Neuronal stem cell (in vitro differentiated cells): ENCODE data around the gene PSMB7.

ENCODE experiments used
- DNase-seq: peaks from one replicate; pipeline ENCODE4 v3.0.0-alpha.2; 2013; ENCODE audit warnings: low spot score
- H2AFZ ChIP-seq: one replicate; pipeline ENCODE4 v1.6.1; 2013; ENCODE audit warnings: mild to moderate bottlenecking, low read length, inconsistent platforms
- H2AK5ac ChIP-seq: 2 replicates; pipeline ENCODE4 v1.6.1; 2013; ENCODE audit warnings: low read depth, mild to moderate bottlenecking, inconsistent platforms, low read length, moderate library complexity, mixed read lengths
- H2BK120ac ChIP-seq: 2 replicates; pipeline ENCODE4 v1.6.1; 2013; ENCODE audit warnings: low read depth, mild to moderate bottlenecking, inconsistent platforms, low read length, moderate library complexity, mixed read lengths
- H2BK12ac ChIP-seq: one replicate; pipeline ENCODE4 v1.6.1; 2013; ENCODE audit warnings: low read length, inconsistent platforms
- H2BK15ac ChIP-seq: 2 replicates; pipeline ENCODE4 v1.6.1; 2013; ENCODE audit warnings: mild to moderate bottlenecking, low read length, inconsistent platforms, mixed read lengths
- H2BK5ac ChIP-seq: one replicate; pipeline ENCODE4 v1.6.1; 2013; ENCODE audit warnings: inconsistent platforms, mild to moderate bottlenecking, low read length, moderate library complexity
- H3K14ac ChIP-seq: one replicate; pipeline ENCODE4 v1.6.1; 2013; ENCODE audit warnings: low read length, inconsistent platforms
- H3K18ac ChIP-seq: 2 replicates; pipeline ENCODE4 v1.6.1; 2013; ENCODE audit warnings: low read length, inconsistent platforms
- H3K23ac ChIP-seq: 2 replicates; pipeline ENCODE4 v1.6.1; 2013; ENCODE audit warnings: low read depth, mild to moderate bottlenecking, mixed read lengths, low read length, inconsistent platforms; ENCODE audit not compliant: poor library complexity
- H3K27ac ChIP-seq: replicated peaks from 3 replicates; pipeline ENCODE4 v1.5.1; 2013; ENCODE audit warnings: low read length, inconsistent platforms
- H3K27me3 ChIP-seq, 3 experiments: 2 replicates each; pipeline ENCODE4 v1.6.1; 2013; ENCODE audit warnings: low read length in 3 of 3, mild to moderate bottlenecking in 2 of 3, inconsistent platforms in 1 of 3, low read depth in 1 of 3, mixed read lengths in 1 of 3, moderate library complexity in 1 of 3; ENCODE audit not compliant: control insufficient read depth in 3 of 3, insufficient read depth in 3 of 3
- H3K36me3 ChIP-seq, 2 donors: replicated peaks in 1 of 2; 2 replicates each; pipeline ENCODE4 v1.6.1; 2013; ENCODE audit warnings: low read length in 2 of 2; ENCODE audit not compliant: control insufficient read depth in 2 of 2, insufficient read depth in 2 of 2
- H3K4ac ChIP-seq: 2 replicates; pipeline ENCODE4 v1.6.1; 2013; ENCODE audit warnings: inconsistent platforms, mild to moderate bottlenecking, low read length, moderate library complexity
- H3K4me1 ChIP-seq, 2 donors: 1 replicate in 1 of 2; 2 replicates in 1 of 2; pipeline ENCODE4 v1.6.1; 2013; ENCODE audit warnings: low read length in 2 of 2, low read depth in 1 of 2; ENCODE audit not compliant: control insufficient read depth in 2 of 2, insufficient read depth in 1 of 2
- H3K4me2 ChIP-seq: one replicate; pipeline ENCODE4 v1.6.1; 2013; ENCODE audit warnings: mild to moderate bottlenecking, low read length, inconsistent platforms; ENCODE audit not compliant: insufficient read depth, poor library complexity, severe bottlenecking
- H3K4me3 ChIP-seq, 2 donors: 2 replicates each; pipeline ENCODE4 v1.5.1; 2013; ENCODE audit warnings: low read length in 2 of 2, mild to moderate bottlenecking in 2 of 2, inconsistent platforms in 1 of 2, moderate library complexity in 1 of 2
- H3K79me1 ChIP-seq: one replicate; pipeline ENCODE4 v1.6.1; 2013; ENCODE audit warnings: low read depth, mild to moderate bottlenecking, inconsistent platforms, low read length, moderate library complexity
- H3K9ac ChIP-seq: one replicate; pipeline ENCODE4 v1.6.1; 2013; ENCODE audit warnings: mild to moderate bottlenecking, low read depth, low read length, inconsistent platforms; ENCODE audit not compliant: poor library complexity
- H3K9me3 ChIP-seq, 2 donors: replicated peaks in 1 of 2; 2 replicates each; pipeline versions ENCODE3 to v1.6.1; 2013; ENCODE audit warnings: low read length in 2 of 2, mild to moderate bottlenecking in 2 of 2, inconsistent platforms in 1 of 2, low read depth in 1 of 2, mixed read lengths in 1 of 2, moderate library complexity in 1 of 2; ENCODE audit not compliant: control insufficient read depth in 2 of 2, insufficient read depth in 1 of 2
- H4K8ac ChIP-seq: one replicate; pipeline ENCODE4 v1.6.1; 2013; ENCODE audit warnings: low read depth, mild to moderate bottlenecking, inconsistent platforms, low read length, moderate library complexity
- H4K91ac ChIP-seq: one replicate; pipeline ENCODE4 v1.6.1; 2013; ENCODE audit warnings: low read length, low read depth, mild to moderate bottlenecking, inconsistent platforms; ENCODE audit not compliant: poor library complexity
- WGBS, 2 donors: extraction: QIAGEN DNeasy Blood & Tissue Kit; methylation state at CpG; one replicate each; pipeline ENCODE4 v1.1.7; 2013; ENCODE audit warnings: missing lambda C conversion rate in 2 of 2, mixed read lengths in 1 of 2; ENCODE audit not compliant: insufficient read length in 2 of 2, insufficient replicate concordance in 1 of 2; ENCODE audit errors: extremely low coverage in 2 of 2; 5-methylcytosine and 5-hydroxymethylcytosine counted together

The PSMB7 gene

DNA sequence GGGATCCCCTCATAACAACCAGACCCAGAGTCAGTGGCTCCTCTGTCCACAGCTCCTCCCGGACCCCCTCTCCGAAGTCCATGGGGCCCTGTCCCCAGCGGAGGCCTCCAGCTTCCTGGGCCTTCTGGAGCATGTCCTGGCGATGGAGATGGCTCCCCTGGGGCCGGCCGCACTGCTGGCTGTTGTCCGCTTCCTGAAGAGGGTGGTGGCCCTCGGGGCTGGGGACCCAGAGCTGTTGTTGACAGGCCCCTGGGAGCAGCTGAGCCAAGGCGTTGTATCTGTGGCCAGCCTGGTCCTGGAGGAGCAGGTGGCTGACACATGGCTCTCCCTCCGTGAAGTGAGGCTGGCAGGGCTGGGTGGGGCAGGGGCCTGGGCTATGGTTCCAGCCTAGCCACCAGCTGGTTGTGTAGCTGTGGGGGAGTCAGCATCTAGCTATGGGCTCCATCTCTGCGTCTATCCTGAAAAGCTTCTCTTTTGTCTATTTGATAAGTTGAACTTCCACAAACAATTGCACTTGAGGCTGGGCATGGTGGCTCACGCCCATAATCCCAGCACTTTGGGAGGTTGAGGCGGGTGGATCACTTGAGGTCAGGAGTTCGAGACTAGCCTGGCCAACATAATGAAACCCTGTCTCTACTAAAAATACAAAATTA, 39.7 kb upstream of the PSMB7 start:
- Histone ChIP-seq H2AFZ (no peak overlapping the region), H4K91ac (peak overlapping the region; percentile 32), H2BK120ac (no peak overlapping the region), H3K4me1 (peaks cover 10 to 11% of the 10 kb centered on the region in 2 donors), H3K27ac (no peak overlapping the region), H3K79me1 (no peaks in the 10 kb centered on the region), H3K23ac (no peak overlapping the region), H3K27me3 (peaks cover 4 to 58% (median 34%) of the 10 kb centered on the region in 3 experiments), H3K4ac (no peak overlapping the region), H3K36me3 (no peaks in the 10 kb centered on the region), H3K14ac (no peak overlapping the region), H3K4me3 (no peak overlapping the region), H4K8ac (no peak overlapping the region), H2BK15ac (peak overlapping the region; percentile 24), H3K9ac (no peak overlapping the region), H3K18ac (no peak overlapping the region), H3K9me3 (peaks cover 0 to 4% of the 10 kb centered on the region in 2 donors), H3K4me2 (no peak overlapping the region), H2AK5ac (peak overlapping the region; percentile 72), H2BK12ac (no peak overlapping the region), H2BK5ac (no peak overlapping the region)
- no CpG with 5 or more reads among the region's 14 CpGs for WGBS, 2 donors
- DNase-seq, result no peak

DNA sequence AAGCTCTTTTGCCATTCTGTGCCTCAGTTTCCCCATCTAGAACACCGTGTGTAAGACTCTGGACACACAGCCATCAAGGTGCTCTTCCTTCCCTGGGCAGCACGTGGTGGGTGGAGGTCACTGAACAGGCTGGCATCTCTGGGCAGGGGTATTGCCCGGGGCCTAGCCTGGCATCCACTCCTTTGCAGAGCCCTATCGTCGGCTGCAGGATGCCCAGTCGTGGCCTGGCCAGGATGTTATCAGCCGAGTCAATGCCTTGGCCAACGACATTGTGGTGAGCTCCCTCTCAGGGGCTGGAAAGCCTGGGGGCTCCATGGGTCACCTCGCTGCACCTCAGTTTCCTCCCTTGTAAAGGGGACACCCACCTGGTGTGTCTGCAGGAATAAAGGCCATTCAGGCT, 39.1 kb upstream of the PSMB7 start:
- Histone ChIP-seq H4K8ac (no peak overlapping the region), H2AK5ac (peak overlapping the region; percentile 72), H3K14ac (no peak overlapping the region), H3K27me3 (peaks cover 4 to 65% (median 34%) of the 10 kb centered on the region in 3 experiments), H2BK15ac (no peak overlapping the region), H3K4ac (no peak overlapping the region), H3K36me3 (no peaks in the 10 kb centered on the region), H3K9me3 (peaks cover 0 to 4% of the 10 kb centered on the region in 2 donors), H4K91ac (no peak overlapping the region), H3K4me1 (peaks cover 10 to 11% of the 10 kb centered on the region in 2 donors), H3K4me2 (no peak overlapping the region), H3K79me1 (no peaks in the 10 kb centered on the region), H2AFZ (no peak overlapping the region), H3K23ac (no peak overlapping the region), H2BK120ac (no peak overlapping the region), H3K4me3 (no peak overlapping the region), H3K9ac (no peak overlapping the region), H2BK5ac (no peak overlapping the region), H3K27ac (no peak overlapping the region), H2BK12ac (no peak overlapping the region), H3K18ac (no peak overlapping the region)
- DNase-seq, result no peak
- WGBS, 2 donors, result no CpG with 5 or more reads among the region's 9 CpGs

DNA sequence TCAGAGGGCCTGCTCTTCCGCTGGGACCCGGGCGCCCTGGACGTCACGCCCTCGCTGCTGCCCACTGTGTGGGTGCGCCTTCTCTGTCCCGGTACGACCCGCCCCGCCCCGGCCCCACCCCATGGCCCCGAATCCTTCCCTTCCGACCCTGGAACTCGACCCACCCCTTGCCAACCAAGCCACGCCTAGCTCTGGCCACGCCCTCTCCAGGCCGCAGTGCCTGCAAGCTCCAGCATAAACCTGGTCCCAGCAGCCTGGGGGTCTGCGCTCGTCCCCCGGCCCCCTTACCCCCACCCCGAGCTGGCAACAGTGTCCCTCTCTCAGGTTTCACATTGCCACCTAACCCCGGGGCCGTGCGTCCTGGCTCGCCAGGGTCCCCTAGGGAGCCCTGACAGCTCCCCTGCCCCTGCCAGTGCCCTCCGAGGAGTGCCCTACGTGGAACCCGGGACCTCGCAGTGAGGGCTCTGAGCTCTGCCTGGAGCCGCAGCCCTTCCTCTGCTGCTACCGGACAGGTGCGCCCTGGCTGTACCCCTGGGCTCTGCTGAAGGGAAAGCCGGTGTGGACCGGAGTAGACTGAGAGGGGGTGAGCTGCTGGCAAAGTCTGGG, 38.4 kb upstream of the PSMB7 start:
- Histone ChIP-seq H4K8ac (no peak overlapping the region), H2BK5ac (no peak overlapping the region), H2AFZ (peak overlapping the region; percentile 29), H3K18ac (peak overlapping the region; percentile 67), H2AK5ac (peak overlapping the region; percentile 48), H4K91ac (no peak overlapping the region), H2BK12ac (no peak overlapping the region), H3K9ac (peak overlapping the region; percentile 27), H3K36me3 (no peaks in the 10 kb centered on the region), H3K79me1 (no peaks in the 10 kb centered on the region), H3K4me2 (peak overlapping the region; percentile 63), H3K4me3 (peak overlapping the region in 1 of 2 donors; percentile 74), H2BK120ac (no peak overlapping the region), H3K4ac (no peak overlapping the region), H3K27ac (no peak overlapping the region), H3K4me1 (peaks cover 10 to 11% of the 10 kb centered on the region in 2 donors), H2BK15ac (no peak overlapping the region), H3K23ac (peak overlapping the region; percentile 69), H3K9me3 (peaks cover 0 to 4% of the 10 kb centered on the region in 2 donors), H3K14ac (no peak overlapping the region), H3K27me3 (peaks cover 4 to 69% (median 34%) of the 10 kb centered on the region in 3 experiments)
- WGBS, 2 donors, result no CpG with 5 or more reads among the region's 35 CpGs
- no peak for DNase-seq

DNA sequence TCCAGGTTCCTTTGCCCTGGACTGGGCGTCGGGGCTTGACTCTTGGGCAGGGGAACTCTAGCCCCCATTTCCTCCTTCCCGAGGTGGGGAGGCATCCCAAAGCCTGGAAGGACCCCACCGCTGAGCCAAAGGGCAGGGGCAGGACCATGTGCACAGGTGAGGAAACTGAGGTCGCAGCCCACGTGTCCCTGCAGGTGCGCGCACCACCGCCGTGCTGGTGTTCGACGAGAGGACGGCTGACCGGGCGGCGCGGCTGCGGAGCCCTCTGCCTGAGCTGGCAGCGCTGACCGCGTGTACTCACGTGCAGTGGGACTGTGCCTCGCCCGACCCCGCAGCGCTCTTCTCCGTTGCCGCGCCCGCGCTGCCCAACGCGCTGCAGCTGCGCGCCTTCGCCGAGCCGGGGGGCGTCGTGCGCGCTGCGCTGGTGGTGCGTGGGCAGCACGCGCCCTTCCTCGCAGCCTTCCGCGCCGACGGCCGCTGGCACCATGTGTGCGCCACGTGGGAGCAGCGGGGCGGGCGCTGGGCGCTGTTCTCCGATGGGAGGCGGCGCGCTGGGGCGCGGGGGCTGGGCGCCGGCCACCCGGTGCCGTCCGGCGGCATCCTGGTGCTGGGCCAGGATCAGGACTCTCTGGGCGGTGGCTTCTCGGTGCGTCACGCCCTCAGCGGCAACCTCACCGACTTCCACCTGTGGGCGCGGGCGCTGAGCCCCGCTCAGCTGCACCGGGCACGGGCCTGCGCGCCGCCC, 37.8 kb upstream of the PSMB7 start:
- no CpG with 5 or more reads among the region's 85 CpGs for WGBS, 2 donors
- peak overlapping the region; percentile 2 for H2BK12ac ChIP-seq
- no peaks in the 10 kb centered on the region for H3K36me3 ChIP-seq
- no peak overlapping the region for H3K4ac ChIP-seq
- H2AK5ac ChIP-seq, result peak overlapping the region; percentile 74
- no peak overlapping the region for H4K8ac ChIP-seq
- peak overlapping the region; percentile 71 for H3K23ac ChIP-seq
- H2BK120ac ChIP-seq, result no peak overlapping the region
- DNase-seq, result no peak
- H3K27ac ChIP-seq, result no peak overlapping the region
- H3K9me3 ChIP-seq, result peaks cover 0 to 4% of the 10 kb centered on the region in 2 donors
- H2AFZ ChIP-seq, result peak overlapping the region; percentile 29
- H3K14ac ChIP-seq, result peak overlapping the region; percentile 26
- H3K27me3 ChIP-seq, result peaks cover 4 to 75% (median 34%) of the 10 kb centered on the region in 3 experiments
- peaks cover 1% of the 10 kb centered on the region for H3K79me1 ChIP-seq
- peak overlapping the region; percentile 78 for H3K9ac ChIP-seq
- H2BK15ac ChIP-seq, result no peak overlapping the region
- no peak overlapping the region for H4K91ac ChIP-seq
- peak overlapping the region; percentile 63 for H3K4me2 ChIP-seq
- H2BK5ac ChIP-seq, result no peak overlapping the region
- H3K4me3 ChIP-seq, result peak overlapping the region in 1 of 2 donors; percentile 74
- H3K18ac ChIP-seq, result peak overlapping the region; percentile 5
- H3K4me1 ChIP-seq, result peaks cover 10 to 11% of the 10 kb centered on the region in 2 donors
